ENCODE results near the gene PCNT. TPM values are rescaled to one million over a fixed set of nuclear protein-coding genes. Genes with fewer than 3 reads are reported as not detected.

Gene PCNT
- total RNA-seq, 4 donors from 2014 or later = 42.8 to 58.6 (median 45.9) TPM

DNA sequence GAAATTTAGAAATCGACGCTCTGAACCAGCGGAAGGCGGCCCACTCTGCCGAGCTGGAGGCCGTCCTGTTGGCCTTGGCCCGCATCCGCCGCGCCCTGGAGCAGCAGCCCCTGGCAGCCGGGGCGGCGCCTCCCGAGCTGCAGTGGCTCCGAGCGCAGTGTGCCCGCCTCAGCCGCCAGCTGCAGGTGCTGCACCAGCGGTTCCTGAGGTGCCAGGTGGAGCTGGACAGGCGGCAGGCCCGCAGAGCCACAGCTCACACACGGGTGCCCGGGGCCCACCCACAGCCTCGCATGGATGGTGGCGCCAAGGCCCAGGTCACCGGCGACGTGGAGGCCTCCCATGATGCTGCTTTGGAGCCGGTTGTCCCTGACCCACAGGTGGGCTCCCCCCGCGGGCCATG, 87.7 kb downstream of the PCNT start:
- H3K4me3 ChIP-seq = no peak overlapping the region
- no peak overlapping the region for H3K27ac ChIP-seq
- WGBS, 2 donors = 93 to 94% methylated on average over 25 to 31 of the region's 31 CpGs
- TF ChIP-seq POLR2A (IDR thresholded peaks at IDR 0.05) (no peak), EP300 (IDR thresholded peaks at IDR 0.05) (no peak)
- TF ChIP-seq, protein P1, sequence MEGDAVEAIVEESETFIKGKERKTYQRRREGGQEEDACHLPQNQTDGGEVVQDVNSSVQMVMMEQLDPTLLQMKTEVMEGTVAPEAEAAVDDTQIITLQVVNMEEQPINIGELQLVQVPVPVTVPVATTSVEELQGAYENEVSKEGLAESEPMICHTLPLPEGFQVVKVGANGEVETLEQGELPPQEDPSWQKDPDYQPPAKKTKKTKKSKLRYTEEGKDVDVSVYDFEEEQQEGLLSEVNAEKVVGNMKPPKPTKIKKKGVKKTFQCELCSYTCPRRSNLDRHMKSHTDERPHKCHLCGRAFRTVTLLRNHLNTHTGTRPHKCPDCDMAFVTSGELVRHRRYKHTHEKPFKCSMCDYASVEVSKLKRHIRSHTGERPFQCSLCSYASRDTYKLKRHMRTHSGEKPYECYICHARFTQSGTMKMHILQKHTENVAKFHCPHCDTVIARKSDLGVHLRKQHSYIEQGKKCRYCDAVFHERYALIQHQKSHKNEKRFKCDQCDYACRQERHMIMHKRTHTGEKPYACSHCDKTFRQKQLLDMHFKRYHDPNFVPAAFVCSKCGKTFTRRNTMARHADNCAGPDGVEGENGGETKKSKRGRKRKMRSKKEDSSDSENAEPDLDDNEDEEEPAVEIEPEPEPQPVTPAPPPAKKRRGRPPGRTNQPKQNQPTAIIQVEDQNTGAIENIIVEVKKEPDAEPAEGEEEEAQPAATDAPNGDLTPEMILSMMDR (IDR thresholded peaks at IDR 0.05) = no peak
- peaks cover 0 to 76% (median 7%) of the 10 kb centered on the region in 3 donors for H3K36me3 ChIP-seq
- no peaks in the 10 kb centered on the region for H3K27me3 ChIP-seq
- DNase-seq (ENCODE audit: low spot score in 2 of 2) = no peak
- H3K4me1 ChIP-seq = no peaks in the 10 kb centered on the region
- no peaks in the 10 kb centered on the region for H3K9me3 ChIP-seq

DNA sequence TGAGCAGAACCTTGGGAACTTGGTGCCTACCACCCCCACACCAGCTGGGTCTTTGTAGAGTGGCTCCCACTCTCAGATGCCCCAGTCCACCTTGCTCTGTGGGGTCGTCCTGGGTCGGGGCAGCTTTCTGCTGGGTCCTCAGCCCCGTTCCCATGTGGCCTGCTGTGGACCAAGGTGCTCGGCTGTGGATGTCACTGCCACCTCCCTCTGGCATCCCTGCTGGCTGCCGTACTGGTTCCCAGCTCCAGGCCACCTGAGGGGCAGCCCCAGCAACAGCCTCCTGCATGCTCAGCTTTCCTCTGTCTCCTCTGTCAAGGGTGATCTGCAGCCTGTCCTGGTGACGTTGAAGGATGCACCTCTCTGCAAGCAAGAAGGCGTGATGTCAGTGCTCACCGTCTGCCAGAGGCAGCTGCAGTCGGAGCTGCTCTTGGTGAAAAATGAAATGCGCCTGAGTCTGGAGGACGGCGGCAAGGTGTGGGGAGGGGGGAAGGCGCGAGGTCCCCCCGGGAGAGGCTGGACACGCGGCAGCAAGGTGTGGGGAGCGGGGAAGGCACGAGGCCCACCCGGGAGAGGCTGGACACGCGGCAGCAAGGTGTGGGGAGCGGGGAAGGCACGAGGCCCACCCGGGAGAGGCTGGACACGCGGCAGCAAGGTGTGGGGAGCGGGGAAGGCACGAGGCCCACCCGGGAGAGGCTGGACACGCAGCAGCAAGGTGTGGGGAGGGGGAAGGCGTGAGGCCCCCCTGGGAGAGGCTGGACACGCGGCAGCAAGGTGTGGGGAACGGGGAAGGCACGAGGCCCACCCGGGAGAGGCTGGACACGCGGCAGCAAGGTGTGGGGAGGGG, 88.8 kb downstream of the PCNT start:
- WGBS, 2 donors = 87 to 90% methylated on average over 37 to 39 of the region's 39 CpGs
- TF ChIP-seq, protein P1 (IDR thresholded peaks at IDR 0.05) = no peak
- Histone ChIP-seq H3K36me3 (peaks cover 0 to 81% (median 7%) of the 10 kb centered on the region in 3 donors), H3K27me3 (no peaks in the 10 kb centered on the region), H3K27ac (no peak overlapping the region), H3K9me3 (no peaks in the 10 kb centered on the region), H3K4me3 (no peak overlapping the region), H3K4me1 (no peaks in the 10 kb centered on the region)
- no peak for DNase-seq (ENCODE audit: low spot score in 2 of 2)

DNA sequence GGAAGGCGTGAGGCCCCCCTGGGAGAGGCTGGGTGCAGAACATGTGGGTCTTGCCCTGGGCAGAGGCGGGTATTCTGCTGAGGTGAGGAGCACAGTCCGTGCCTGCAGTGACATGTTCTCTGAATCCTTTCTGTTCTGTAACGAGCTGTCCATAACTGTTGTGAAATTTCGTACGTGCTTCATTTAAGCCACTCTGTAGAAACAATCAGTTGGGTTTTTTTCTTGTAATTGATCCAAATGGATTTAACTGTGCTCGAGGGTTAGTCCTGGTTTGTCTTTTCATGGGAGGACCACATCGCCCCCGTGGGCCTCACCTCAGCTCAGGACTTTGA, 89.4 kb downstream of the PCNT start:
- H3K4me3 ChIP-seq = no peak overlapping the region
- WGBS, 2 donors = 84 to 92% methylated on average over 9 of the region's 9 CpGs
- H3K27me3 ChIP-seq = no peaks in the 10 kb centered on the region
- no peaks in the 10 kb centered on the region for H3K4me1 ChIP-seq
- DNase-seq (ENCODE audit: low spot score in 2 of 2) = no peak
- H3K27ac ChIP-seq = no peak overlapping the region
- TF ChIP-seq EP300 (IDR thresholded peaks at IDR 0.05) (no peak), POLR2A (IDR thresholded peaks at IDR 0.05) (no peak)
- TF ChIP-seq, protein P1 (IDR thresholded peaks at IDR 0.05) = no peak
- H3K36me3 ChIP-seq = peaks cover 0 to 87% (median 7%) of the 10 kb centered on the region in 3 donors
- H3K9me3 ChIP-seq = no peaks in the 10 kb centered on the region

DNA sequence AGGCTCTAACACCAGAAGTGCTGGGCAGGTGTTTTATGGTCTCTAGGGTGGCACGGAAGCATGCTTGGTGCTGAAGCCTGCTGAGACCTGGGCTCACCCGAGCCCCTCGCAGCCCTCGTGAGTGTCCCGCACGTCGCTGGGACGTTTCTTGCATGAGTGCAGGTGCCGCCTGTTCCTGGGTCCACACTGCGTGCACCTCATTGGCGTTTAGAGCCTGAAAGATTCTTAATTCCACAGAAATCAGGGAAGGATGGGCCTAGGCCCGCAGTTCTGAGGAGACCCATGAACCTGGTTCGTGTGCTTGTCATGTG, 91.0 kb downstream of the PCNT start:
- Histone ChIP-seq H3K4me1 (no peaks in the 10 kb centered on the region), H3K27me3 (no peaks in the 10 kb centered on the region), H3K4me3 (no peak overlapping the region), H3K27ac (no peak overlapping the region), H3K9me3 (no peaks in the 10 kb centered on the region), H3K36me3 (peaks cover 0 to 97% (median 7%) of the 10 kb centered on the region in 3 donors)
- WGBS, 2 donors = 91 to 95% methylated on average over 13 of the region's 13 CpGs
- DNase-seq (ENCODE audit: low spot score in 2 of 2) = no peak
- no peak for TF ChIP-seq EP300 (IDR thresholded peaks at IDR 0.05)
- no peak for TF ChIP-seq POLR2A (IDR thresholded peaks at IDR 0.05)

DNA sequence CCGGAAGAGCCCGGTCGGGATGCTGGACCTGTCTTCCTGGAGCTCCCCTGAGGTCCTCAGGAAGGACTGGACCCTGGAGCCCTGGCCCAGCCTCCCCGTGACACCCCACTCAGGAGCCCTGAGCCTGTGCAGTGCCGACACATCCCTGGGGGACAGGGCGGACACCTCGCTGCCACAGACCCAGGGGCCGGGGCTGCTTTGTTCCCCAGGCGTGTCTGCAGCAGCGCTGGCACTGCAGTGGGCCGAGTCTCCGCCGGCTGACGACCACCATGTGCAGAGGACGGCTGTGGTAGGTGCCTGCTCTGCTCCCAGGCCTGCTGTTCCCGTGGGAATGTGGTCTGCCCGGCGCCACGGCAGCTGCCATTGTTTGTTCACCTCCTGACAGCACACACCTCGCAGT, 92.6 kb downstream of the PCNT start:
- TF ChIP-seq EP300 (IDR thresholded peaks at IDR 0.05) (no peak), POLR2A (IDR thresholded peaks at IDR 0.05) (no peak)
- TF ChIP-seq, protein P1 (IDR thresholded peaks at IDR 0.05) = no peak
- H3K4me3 ChIP-seq = no peak overlapping the region
- H3K27me3 ChIP-seq = no peaks in the 10 kb centered on the region
- WGBS, 2 donors = 94 to 96% methylated on average over 13 to 17 of the region's 20 CpGs
- no peak overlapping the region for H3K27ac ChIP-seq
- peaks cover 0 to 97% (median 0%) of the 10 kb centered on the region in 3 donors for H3K36me3 ChIP-seq
- H3K9me3 ChIP-seq = no peaks in the 10 kb centered on the region
- DNase-seq (ENCODE audit: low spot score in 2 of 2) = no peak
- H3K4me1 ChIP-seq = no peaks in the 10 kb centered on the region

All from tibial nerve (tissue), 4 donors.